KOPT-K1 (cell line): Measurements from ENCODE around the gene DRC1.

Experiments
- H3K27ac ChIP-seq: fragments of 200-600 bp; sonication (generic); 2 replicates; pipeline ENCODE4 v1.5.1; 2016; ENCODE audit warnings: antibody characterized with exemption, mild to moderate bottlenecking, low read depth, low read length; ENCODE audit not compliant: poor library complexity, severe bottlenecking
- H3K36me3 ChIP-seq: fragments of 200-600 bp; sonication (generic); 2 replicates; pipeline ENCODE4 v1.5.1; 2017; ENCODE audit warnings: antibody characterized with exemption, mild to moderate bottlenecking, low read length, moderate library complexity; ENCODE audit not compliant: insufficient read depth
- H3K9me3 ChIP-seq: fragments of 200-600 bp; sonication (generic); 2 replicates; pipeline ENCODE4 v1.5.1; 2017; ENCODE audit warnings: antibody characterized with exemption, low read length, mild to moderate bottlenecking; ENCODE audit not compliant: insufficient read depth, poor library complexity, severe bottlenecking

The DRC1 gene

GRCh38 chr2:26480566-26481423, 79.1 kb downstream of the DRC1 start:
- no peaks in the 10 kb centered on the region for H3K9me3 ChIP-seq
- H3K36me3 ChIP-seq = no peaks in the 10 kb centered on the region
- H3K27ac ChIP-seq = no peak overlapping the region

GRCh38 chr2:26481706-26482105, 80.0 kb downstream of the DRC1 start:
- Histone ChIP-seq H3K36me3 (no peaks in the 10 kb centered on the region), H3K9me3 (no peaks in the 10 kb centered on the region), H3K27ac (no peak overlapping the region)

- Histone ChIP-seq H3K9me3 (no peaks in the 10 kb centered on the region), H3K36me3 (no peaks in the 10 kb centered on the region), H3K27ac (no peak overlapping the region)
Observed at GRCh38 chr2:26482211-26483026, 80.7 kb downstream of the DRC1 start.

GRCh38 chr2:26483027-26483326, 81.3 kb downstream of the DRC1 start:
- no peaks in the 10 kb centered on the region for H3K36me3 ChIP-seq
- H3K9me3 ChIP-seq = no peaks in the 10 kb centered on the region
- no peak overlapping the region for H3K27ac ChIP-seq

GRCh38 chr2:26483516-26483915, 81.8 kb downstream of the DRC1 start:
- no peaks in the 10 kb centered on the region for H3K36me3 ChIP-seq
- no peaks in the 10 kb centered on the region for H3K9me3 ChIP-seq
- H3K27ac ChIP-seq = no peak overlapping the region

- Histone ChIP-seq H3K36me3 (no peaks in the 10 kb centered on the region), H3K27ac (no peak overlapping the region)
Observed at GRCh38 chr2:26483957-26484565, 82.3 kb downstream of the DRC1 start.

GRCh38 chr2:26484579-26484978, 82.9 kb downstream of the DRC1 start:
- no peak overlapping the region for H3K27ac ChIP-seq
- H3K9me3 ChIP-seq = no peaks in the 10 kb centered on the region
- no peaks in the 10 kb centered on the region for H3K36me3 ChIP-seq

More at GRCh38 chr2:26483957-26484565, 82.3 kb downstream of the DRC1 start:
- H3K9me3 ChIP-seq = no peaks in the 10 kb centered on the region

- H3K36me3 ChIP-seq = no peaks in the 10 kb centered on the region
- H3K27ac ChIP-seq = no peak overlapping the region
- no peaks in the 10 kb centered on the region for H3K9me3 ChIP-seq
Observed at GRCh38 chr2:26485099-26485498, 83.4 kb downstream of the DRC1 start.

- H3K27ac ChIP-seq = no peak overlapping the region
- H3K9me3 ChIP-seq = no peaks in the 10 kb centered on the region
Observed at GRCh38 chr2:26485725-26486418, 84.2 kb downstream of the DRC1 start.

GRCh38 chr2:26486789-26487188, 85.1 kb downstream of the DRC1 start:
- Histone ChIP-seq H3K36me3 (no peaks in the 10 kb centered on the region), H3K27ac (no peak overlapping the region), H3K9me3 (no peaks in the 10 kb centered on the region)

More at GRCh38 chr2:26485725-26486418, 84.2 kb downstream of the DRC1 start:
- no peaks in the 10 kb centered on the region for H3K36me3 ChIP-seq

- no peaks in the 10 kb centered on the region for H3K36me3 ChIP-seq
Observed at GRCh38 chr2:26487192-26487591, 85.5 kb downstream of the DRC1 start.

GRCh38 chr2:26488463-26489212, 86.9 kb downstream of the DRC1 start:
- Histone ChIP-seq H3K36me3 (no peaks in the 10 kb centered on the region), H3K27ac (no peak overlapping the region), H3K9me3 (no peaks in the 10 kb centered on the region)

More at GRCh38 chr2:26487192-26487591, 85.5 kb downstream of the DRC1 start:
- no peak overlapping the region for H3K27ac ChIP-seq
- no peaks in the 10 kb centered on the region for H3K9me3 ChIP-seq

GRCh38 chr2:26489213-26489850, 87.6 kb downstream of the DRC1 start:
- no peak overlapping the region for H3K27ac ChIP-seq
- no peaks in the 10 kb centered on the region for H3K9me3 ChIP-seq
- no peaks in the 10 kb centered on the region for H3K36me3 ChIP-seq
